GM12878 (cell line): ENCODE results near the gene AFMID.

Experiments used
- CEBPB ChIP-seq, 2 experiments: fragments of 150-350 bp in 1 of 2; IDR thresholded peaks; 2 replicates each; pipeline ENCODE4 v1.6.1; 2012 to 2014; ENCODE audit warnings: low read depth in 2 of 2, low read length in 2 of 2, borderline replicate concordance in 1 of 2, inconsistent platforms in 1 of 2
- CTCF ChIP-seq, 3 experiments: IDR thresholded peaks in 2 of 3; conservative IDR thresholded peaks in 1 of 3; 2 replicates each; pipeline ENCODE4 v1.5.1; 2011; ENCODE audit warnings: low read depth in 3 of 3, low read length in 3 of 3, mild to moderate bottlenecking in 3 of 3, control low read depth in 2 of 3, moderate library complexity in 2 of 3, inconsistent platforms in 1 of 3, mixed read lengths in 1 of 3; ENCODE audit not compliant: control insufficient read depth in 2 of 3, insufficient read depth in 1 of 3; ENCODE audit errors: extremely low read depth in 1 of 3
- EZH2 ChIP-seq: IDR thresholded peaks from 2 replicates; pipeline ENCODE4 v1.6.1; 2012; ENCODE audit warnings: low read depth, mild to moderate bottlenecking, control low read depth, inconsistent platforms, low read length, borderline replicate concordance; ENCODE audit not compliant: control insufficient read depth
- FOXM1 ChIP-seq: IDR thresholded peaks from 2 replicates; pipeline ENCODE4 v1.6.1; 2012; ENCODE audit warnings: low read depth, mild to moderate bottlenecking, inconsistent platforms, low read length, moderate library complexity
- HDAC2 ChIP-seq: fragments of 200-600 bp; sonication (generic); IDR thresholded peaks from 2 replicates; pipeline ENCODE4 v1.6.1; 2017
- IRF3 ChIP-seq: fragments of 450-650 bp; IDR thresholded peaks from 2 replicates; pipeline ENCODE4 v1.6.1; 2014; ENCODE audit warnings: mild to moderate bottlenecking
- LARP7 ChIP-seq: fragments of 450-650 bp; IDR thresholded peaks from 2 replicates; pipeline ENCODE4 v1.6.1; 2017; ENCODE audit warnings: mild to moderate bottlenecking
- MXI1 ChIP-seq: fragments of 150-350 bp; IDR thresholded peaks from 2 replicates; pipeline ENCODE4 v1.6.1; 2011; ENCODE audit warnings: low read depth, mild to moderate bottlenecking, inconsistent platforms, low read length, improper control_type of control experiment
- RAD21 ChIP-seq: IDR thresholded peaks from 2 replicates; pipeline ENCODE4 v1.6.1; 2011; ENCODE audit warnings: mild to moderate bottlenecking, low read depth, low read length, moderate library complexity; ENCODE audit not compliant: insufficient read depth
- REST ChIP-seq: IDR thresholded peaks from 2 replicates; pipeline ENCODE4 v1.6.1; 2012; ENCODE audit warnings: mild to moderate bottlenecking, low read depth, low read length
- SMC3 ChIP-seq: IDR thresholded peaks from 2 replicates; pipeline ENCODE4 v1.6.1; 2011; ENCODE audit warnings: low read length, improper control_type of control experiment, borderline replicate concordance
- SUPT20H ChIP-seq: IDR thresholded peaks from 2 replicates; pipeline ENCODE4 v1.6.1; 2011; ENCODE audit warnings: low read depth, mild to moderate bottlenecking, low read length, moderate library complexity, borderline replicate concordance; ENCODE audit not compliant: control insufficient read depth
- YY1 ChIP-seq: IDR thresholded peaks from 2 replicates; pipeline ENCODE4 v1.6.1; 2011; ENCODE audit warnings: low read depth, mild to moderate bottlenecking, low read length
- ZNF274 ChIP-seq: IDR thresholded peaks from one replicate; pipeline ENCODE4 v1.8.0; 2011; ENCODE audit not compliant: insufficient read length, insufficient read depth

- TF ChIP-seq EZH2 (no peak), YY1 (no peak), HDAC2 (no peak), CTCF (IDR thresholded peaks at IDR 0.05 in 2 of 3, conservative IDR thresholded peaks at IDR 0.05 in 1 of 3; ENCODE audit: control insufficient read depth in 2 of 3, extremely low read depth in 1 of 3, insufficient read depth in 1 of 3, low read depth in 3 of 3, low read length in 3 of 3) (no peak), SMC3 (no peak), FOXM1 (no peak), REST (no peak), CEBPB (IDR thresholded peaks at IDR 0.05; ENCODE audit: borderline replicate concordance in 1 of 2, low read depth in 2 of 2, low read length in 2 of 2) (no peak), SUPT20H (no peak), IRF3 (no peak), LARP7 (no peak), RAD21 (no peak), ZNF274 (no peak), MXI1 (no peak)
Measured at GRCh38 chr17:78226759-78227454, 39.7 kb downstream of the AFMID start.
